ENCODE results near the gene SERINC3. TPM values are rescaled to one million over a fixed set of nuclear protein-coding genes. Genes with fewer than 3 reads are reported as not detected.

The SERINC3 gene
- total and polyA plus RNA-seq, 2 of the 13 experiments (the other 11 are each of a cell fraction or from before 2014, with no cell fraction given), result 82.0 to 226 TPM

DNA sequence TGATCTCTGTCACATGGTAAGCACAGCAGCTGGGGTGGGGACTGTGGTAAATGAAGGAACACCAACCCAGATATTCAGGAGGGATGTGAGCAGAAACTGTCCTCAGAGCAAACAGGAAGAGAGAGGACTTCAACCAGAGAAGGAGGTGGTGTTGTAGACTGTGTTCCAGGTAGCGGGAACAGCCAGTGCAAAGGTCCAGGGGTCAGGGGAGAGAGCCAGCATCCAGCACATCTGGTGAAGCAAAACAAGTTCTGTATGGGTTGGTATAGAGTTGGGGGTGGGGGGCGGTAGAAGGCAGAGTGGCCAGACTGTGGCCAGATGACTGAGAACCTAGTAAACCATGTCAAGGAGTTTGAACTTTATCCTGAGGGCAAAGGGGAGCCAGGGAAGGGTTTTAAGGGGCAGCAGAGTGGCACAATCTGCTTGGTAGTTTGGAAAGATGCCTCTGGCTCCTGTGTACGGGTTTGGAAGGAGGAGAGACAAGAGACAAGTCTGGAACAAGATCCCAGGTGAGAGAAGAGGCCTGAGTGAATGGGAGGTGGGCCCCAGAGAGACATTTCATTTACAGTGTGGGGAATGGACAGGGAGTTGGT lies 73.9 kb downstream of the SERINC3 start (continued):
- TF ChIP-seq, protein P1, sequence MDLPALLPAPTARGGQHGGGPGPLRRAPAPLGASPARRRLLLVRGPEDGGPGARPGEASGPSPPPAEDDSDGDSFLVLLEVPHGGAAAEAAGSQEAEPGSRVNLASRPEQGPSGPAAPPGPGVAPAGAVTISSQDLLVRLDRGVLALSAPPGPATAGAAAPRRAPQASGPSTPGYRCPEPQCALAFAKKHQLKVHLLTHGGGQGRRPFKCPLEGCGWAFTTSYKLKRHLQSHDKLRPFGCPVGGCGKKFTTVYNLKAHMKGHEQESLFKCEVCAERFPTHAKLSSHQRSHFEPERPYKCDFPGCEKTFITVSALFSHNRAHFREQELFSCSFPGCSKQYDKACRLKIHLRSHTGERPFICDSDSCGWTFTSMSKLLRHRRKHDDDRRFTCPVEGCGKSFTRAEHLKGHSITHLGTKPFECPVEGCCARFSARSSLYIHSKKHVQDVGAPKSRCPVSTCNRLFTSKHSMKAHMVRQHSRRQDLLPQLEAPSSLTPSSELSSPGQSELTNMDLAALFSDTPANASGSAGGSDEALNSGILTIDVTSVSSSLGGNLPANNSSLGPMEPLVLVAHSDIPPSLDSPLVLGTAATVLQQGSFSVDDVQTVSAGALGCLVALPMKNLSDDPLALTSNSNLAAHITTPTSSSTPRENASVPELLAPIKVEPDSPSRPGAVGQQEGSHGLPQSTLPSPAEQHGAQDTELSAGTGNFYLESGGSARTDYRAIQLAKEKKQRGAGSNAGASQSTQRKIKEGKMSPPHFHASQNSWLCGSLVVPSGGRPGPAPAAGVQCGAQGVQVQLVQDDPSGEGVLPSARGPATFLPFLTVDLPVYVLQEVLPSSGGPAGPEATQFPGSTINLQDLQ (CRISPR knock-in tag; IDR thresholded peaks at IDR 0.05), result no peak
- no peak for TF ChIP-seq ZNF709 (CRISPR knock-in tag; IDR thresholded peaks at IDR 0.05)
- TF ChIP-seq MED8 (CRISPR knock-in tag; IDR thresholded peaks at IDR 0.05; ENCODE audit: insufficient replicate concordance), result no peak
- TF ChIP-seq, protein P2, sequence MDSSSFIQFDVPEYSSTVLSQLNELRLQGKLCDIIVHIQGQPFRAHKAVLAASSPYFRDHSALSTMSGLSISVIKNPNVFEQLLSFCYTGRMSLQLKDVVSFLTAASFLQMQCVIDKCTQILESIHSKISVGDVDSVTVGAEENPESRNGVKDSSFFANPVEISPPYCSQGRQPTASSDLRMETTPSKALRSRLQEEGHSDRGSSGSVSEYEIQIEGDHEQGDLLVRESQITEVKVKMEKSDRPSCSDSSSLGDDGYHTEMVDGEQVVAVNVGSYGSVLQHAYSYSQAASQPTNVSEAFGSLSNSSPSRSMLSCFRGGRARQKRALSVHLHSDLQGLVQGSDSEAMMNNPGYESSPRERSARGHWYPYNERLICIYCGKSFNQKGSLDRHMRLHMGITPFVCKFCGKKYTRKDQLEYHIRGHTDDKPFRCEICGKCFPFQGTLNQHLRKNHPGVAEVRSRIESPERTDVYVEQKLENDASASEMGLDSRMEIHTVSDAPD (CRISPR knock-in tag; IDR thresholded peaks at IDR 0.05), result peak; percentile 72; the same call in 1 of the 2 replicates
- TF ChIP-seq ZSCAN31 (CRISPR knock-in tag; IDR thresholded peaks at IDR 0.05; ENCODE audit: low read depth), result peak; percentile 57; the same call in 1 of the 2 replicates
- TF ChIP-seq MIER3 (CRISPR knock-in tag; IDR thresholded peaks at IDR 0.05; ENCODE audit: borderline replicate concordance), result no peak
- no peak for TF ChIP-seq SP2 (CRISPR knock-in tag; IDR thresholded peaks at IDR 0.05)
- TF ChIP-seq, protein P3, sequence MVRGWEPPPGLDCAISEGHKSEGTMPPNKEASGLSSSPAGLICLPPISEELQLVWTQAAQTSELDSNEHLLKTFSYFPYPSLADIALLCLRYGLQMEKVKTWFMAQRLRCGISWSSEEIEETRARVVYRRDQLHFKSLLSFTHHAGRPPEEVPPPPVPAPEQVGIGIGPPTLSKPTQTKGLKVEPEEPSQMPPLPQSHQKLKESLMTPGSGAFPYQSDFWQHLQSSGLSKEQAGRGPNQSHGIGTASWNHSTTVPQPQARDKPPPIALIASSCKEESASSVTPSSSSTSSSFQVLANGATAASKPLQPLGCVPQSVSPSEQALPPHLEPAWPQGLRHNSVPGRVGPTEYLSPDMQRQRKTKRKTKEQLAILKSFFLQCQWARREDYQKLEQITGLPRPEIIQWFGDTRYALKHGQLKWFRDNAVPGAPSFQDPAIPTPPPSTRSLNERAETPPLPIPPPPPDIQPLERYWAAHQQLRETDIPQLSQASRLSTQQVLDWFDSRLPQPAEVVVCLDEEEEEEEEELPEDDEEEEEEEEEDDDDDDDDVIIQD (CRISPR knock-in tag; IDR thresholded peaks at IDR 0.05; ENCODE audit: low read depth), result no peak
- TF ChIP-seq, protein P4, sequence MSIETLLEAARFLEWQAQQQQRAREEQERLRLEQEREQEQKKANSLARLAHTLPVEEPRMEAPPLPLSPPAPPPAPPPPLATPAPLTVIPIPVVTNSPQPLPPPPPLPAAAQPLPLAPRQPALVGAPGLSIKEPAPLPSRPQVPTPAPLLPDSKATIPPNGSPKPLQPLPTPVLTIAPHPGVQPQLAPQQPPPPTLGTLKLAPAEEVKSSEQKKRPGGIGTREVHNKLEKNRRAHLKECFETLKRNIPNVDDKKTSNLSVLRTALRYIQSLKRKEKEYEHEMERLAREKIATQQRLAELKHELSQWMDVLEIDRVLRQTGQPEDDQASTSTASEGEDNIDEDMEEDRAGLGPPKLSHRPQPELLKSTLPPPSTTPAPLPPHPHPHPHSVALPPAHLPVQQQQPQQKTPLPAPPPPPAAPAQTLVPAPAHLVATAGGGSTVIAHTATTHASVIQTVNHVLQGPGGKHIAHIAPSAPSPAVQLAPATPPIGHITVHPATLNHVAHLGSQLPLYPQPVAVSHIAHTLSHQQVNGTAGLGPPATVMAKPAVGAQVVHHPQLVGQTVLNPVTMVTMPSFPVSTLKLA (IDR thresholded peaks at IDR 0.05), result peak; percentile 34
- no peak for TF ChIP-seq ATAD3A (CRISPR knock-in tag; IDR thresholded peaks at IDR 0.05)
- no peak for TF ChIP-seq ZBTB21 (CRISPR knock-in tag; IDR thresholded peaks at IDR 0.05)
- TF ChIP-seq BORCS8-MEF2B (CRISPR knock-in tag; IDR thresholded peaks at IDR 0.05), result 0 out of 2 replicates have a peak, but pooled peaks have one; percentile 48
- TF ChIP-seq ADNP (CRISPR knock-in tag; IDR thresholded peaks at IDR 0.05), result 0 out of 2 replicates have a peak, but pooled peaks have one; percentile 22
- TF ChIP-seq ZNF253 (CRISPR knock-in tag; IDR thresholded peaks at IDR 0.05; ENCODE audit: borderline replicate concordance), result no peak
- TF ChIP-seq NFIC (IDR thresholded peaks at IDR 0.05; ENCODE audit: low read length), result no peak
- peak; percentile 78 for TF ChIP-seq ZMYM2 (CRISPR knock-in tag; IDR thresholded peaks at IDR 0.05)
- TF ChIP-seq ZNF292 (CRISPR knock-in tag; IDR thresholded peaks at IDR 0.05; ENCODE audit: borderline replicate concordance, low read depth), result peak; percentile 32; the same call in 1 of the 2 replicates
- TF ChIP-seq WIZ (CRISPR knock-in tag; IDR thresholded peaks at IDR 0.05), result peak; percentile 85; the same call in 1 of the 2 replicates
- TF ChIP-seq SPEN (CRISPR knock-in tag; IDR thresholded peaks at IDR 0.05; ENCODE audit: low read depth), result peak; percentile 36; the same call in 1 of the 2 replicates
- TF ChIP-seq, protein P5, sequence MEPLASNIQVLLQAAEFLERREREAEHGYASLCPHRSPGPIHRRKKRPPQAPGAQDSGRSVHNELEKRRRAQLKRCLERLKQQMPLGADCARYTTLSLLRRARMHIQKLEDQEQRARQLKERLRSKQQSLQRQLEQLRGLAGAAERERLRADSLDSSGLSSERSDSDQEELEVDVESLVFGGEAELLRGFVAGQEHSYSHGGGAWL (CRISPR knock-in tag; IDR thresholded peaks at IDR 0.05), result peak; percentile 42; the same call in 1 of the 2 replicates
- TF ChIP-seq, protein P6, sequence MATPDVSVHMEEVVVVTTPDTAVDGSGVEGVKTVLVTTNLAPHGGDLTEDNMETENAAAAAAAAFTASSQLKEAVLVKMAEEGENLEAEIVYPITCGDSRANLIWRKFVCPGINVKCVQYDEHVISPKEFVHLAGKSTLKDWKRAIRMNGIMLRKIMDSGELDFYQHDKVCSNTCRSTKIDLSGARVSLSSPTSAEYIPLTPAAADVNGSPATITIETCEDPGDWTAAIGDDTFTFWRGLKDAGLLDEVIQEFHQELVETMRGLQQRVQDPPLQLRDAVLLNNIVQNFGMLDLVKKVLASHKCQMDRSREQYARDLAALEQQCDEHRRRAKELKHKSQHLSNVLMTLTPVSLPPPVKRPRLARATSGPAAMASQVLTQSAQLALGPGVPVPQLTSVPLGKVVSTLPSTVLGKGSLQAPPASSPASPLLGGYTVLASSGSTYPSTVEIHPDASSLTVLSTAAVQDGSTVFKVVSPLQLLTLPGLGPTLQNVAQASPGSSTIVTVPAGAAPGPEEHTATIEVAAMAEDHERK (CRISPR knock-in tag; IDR thresholded peaks at IDR 0.05; ENCODE audit: low read depth), result no peak
